Suprapubic skin (tissue), 4 donors: ENCODE data around the gene PTOV1.

Experiments
- CTCF ChIP-seq, 2 donors: fragments of 200-600 bp in 1 of 2; fragments of 450-650 bp in 1 of 2; sonication (generic) in 1 of 2; IDR thresholded peaks; one replicate each; pipeline ENCODE4 v1.5.1; 2016 to 2019; ENCODE audit warnings: antibody characterized with exemption in 2 of 2, mild to moderate bottlenecking in 1 of 2, moderate library complexity in 1 of 2
- EP300 ChIP-seq: sonication (generic); formaldehyde crosslinking; IDR thresholded peaks from one replicate; pipeline ENCODE4 v1.6.1; 2017; ENCODE audit warnings: antibody characterized with exemption
- POLR2A ChIP-seq, 2 donors: fragments of 450-650 bp; IDR thresholded peaks; one replicate each; pipeline ENCODE4 v1.6.1; 2017; ENCODE audit warnings: antibody characterized with exemption in 2 of 2, mild to moderate bottlenecking in 2 of 2, moderate library complexity in 2 of 2
- POLR2AphosphoS5 ChIP-seq, 3 donors: sonication (generic); formaldehyde crosslinking; IDR thresholded peaks; one replicate each; pipeline ENCODE4 v1.6.1; 2017; ENCODE audit warnings: antibody characterized with exemption in 3 of 3

GRCh38 chr19:49882643-49883042 lies 31.7 kb downstream of the PTOV1 start:
- no peak for TF ChIP-seq EP300
- TF ChIP-seq POLR2AphosphoS5 (IDR thresholded peaks at IDR 0.05) = no peak
- no peak for TF ChIP-seq CTCF (IDR thresholded peaks at IDR 0.05)
- TF ChIP-seq POLR2A (IDR thresholded peaks at IDR 0.05) = no peak
